Body of pancreas (tissue), 4 donors: ENCODE data around the gene OR1E1.

Experiments
- POLR2A ChIP-seq, 3 donors: fragments of 450-650 bp; IDR thresholded peaks; one replicate each; pipeline ENCODE4 v1.6.1; 2016; ENCODE audit warnings: antibody characterized with exemption in 3 of 3, mild to moderate bottlenecking in 2 of 3
- TF ChIP-seq, protein P1 (sequence below), 7 experiments: fragments of 450-650 bp in 4 of 7; fragments of 200-600 bp in 3 of 7; sonication (generic) in 3 of 7; IDR thresholded peaks; one replicate each; pipeline ENCODE4 v1.5.1; 2016 to 2019; ENCODE audit warnings: antibody characterized with exemption in 7 of 7

DNA sequence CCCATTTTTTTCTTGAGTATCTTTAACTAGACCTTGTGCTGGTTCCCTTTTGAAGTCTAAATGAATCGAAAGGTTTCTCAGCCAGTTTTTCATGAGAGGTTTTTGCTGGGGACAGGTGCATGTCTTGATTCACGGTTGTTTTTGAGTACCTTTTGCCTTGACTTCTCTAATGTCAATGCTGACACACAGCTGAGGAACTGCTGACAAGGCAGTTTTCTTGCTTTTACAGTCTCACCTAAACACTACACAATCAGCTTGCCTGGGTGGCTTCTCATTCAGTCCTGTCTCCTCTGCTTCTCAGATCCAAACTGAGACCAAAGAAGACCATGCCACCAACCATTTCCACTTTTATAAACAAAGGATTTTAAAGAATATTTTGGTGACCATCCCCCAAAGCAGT, 20.0 kb upstream of the OR1E1 start:
- TF ChIP-seq POLR2A (IDR thresholded peaks at IDR 0.05) = no peak
- TF ChIP-seq, protein P1, sequence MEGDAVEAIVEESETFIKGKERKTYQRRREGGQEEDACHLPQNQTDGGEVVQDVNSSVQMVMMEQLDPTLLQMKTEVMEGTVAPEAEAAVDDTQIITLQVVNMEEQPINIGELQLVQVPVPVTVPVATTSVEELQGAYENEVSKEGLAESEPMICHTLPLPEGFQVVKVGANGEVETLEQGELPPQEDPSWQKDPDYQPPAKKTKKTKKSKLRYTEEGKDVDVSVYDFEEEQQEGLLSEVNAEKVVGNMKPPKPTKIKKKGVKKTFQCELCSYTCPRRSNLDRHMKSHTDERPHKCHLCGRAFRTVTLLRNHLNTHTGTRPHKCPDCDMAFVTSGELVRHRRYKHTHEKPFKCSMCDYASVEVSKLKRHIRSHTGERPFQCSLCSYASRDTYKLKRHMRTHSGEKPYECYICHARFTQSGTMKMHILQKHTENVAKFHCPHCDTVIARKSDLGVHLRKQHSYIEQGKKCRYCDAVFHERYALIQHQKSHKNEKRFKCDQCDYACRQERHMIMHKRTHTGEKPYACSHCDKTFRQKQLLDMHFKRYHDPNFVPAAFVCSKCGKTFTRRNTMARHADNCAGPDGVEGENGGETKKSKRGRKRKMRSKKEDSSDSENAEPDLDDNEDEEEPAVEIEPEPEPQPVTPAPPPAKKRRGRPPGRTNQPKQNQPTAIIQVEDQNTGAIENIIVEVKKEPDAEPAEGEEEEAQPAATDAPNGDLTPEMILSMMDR (IDR thresholded peaks at IDR 0.05) = no peak
